ENCODE data around the gene DOCK3.
A peak's percentile ranks its signal among the peaks of the same experiment; 100 is the strongest.
"Not testable (repeated sequence)": the region's sequence is repeated elsewhere in the genome, so short reads cannot be mapped to it uniquely, and the experiment has no call there.

Gene DOCK3

DNA sequence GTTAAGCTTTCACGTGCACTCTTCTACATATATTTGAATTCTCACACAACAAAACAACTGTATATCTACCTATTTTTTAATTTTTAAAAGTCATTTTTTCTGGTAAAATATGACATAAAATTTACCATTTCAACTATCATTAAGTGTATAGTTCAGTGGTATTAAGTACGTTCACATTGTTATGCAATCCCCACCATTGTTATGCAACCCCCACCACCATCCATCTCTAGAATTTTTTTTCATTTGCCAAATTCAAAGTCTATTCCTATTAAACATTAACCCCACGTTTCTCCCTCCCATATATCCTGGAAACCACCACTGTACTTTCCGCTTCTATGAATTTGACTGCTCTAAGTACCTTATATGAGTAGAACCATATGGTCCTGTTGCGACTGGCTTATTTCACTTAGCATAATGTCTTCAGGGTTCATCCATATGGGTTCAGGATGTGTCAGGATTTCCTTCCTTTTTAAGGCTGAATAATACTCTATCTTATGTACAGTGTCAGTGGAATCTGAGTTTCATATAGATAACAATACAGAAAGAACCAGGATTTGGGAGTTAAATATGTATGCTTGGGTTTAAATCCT is 279.2 kb downstream of the DOCK3 start:
- TF ChIP-seq SNAI2 (CRISPR knock-in tag; IDR thresholded peaks at IDR 0.05) (no peak), ZNF565 (CRISPR knock-in tag; conservative IDR thresholded peaks at IDR 0.05; ENCODE audit: low read depth) (no peak), ARNTL (CRISPR knock-in tag; IDR thresholded peaks at IDR 0.05; ENCODE audit: borderline replicate concordance, low read depth) (no peak), BACH2 (CRISPR knock-in tag; IDR thresholded peaks at IDR 0.05; ENCODE audit: borderline replicate concordance) (no peak), ZC3H10 (CRISPR knock-in tag; IDR thresholded peaks at IDR 0.05) (no peak), OSR1 (CRISPR knock-in tag; IDR thresholded peaks at IDR 0.05) (no peak), ZFP30 (CRISPR knock-in tag; IDR thresholded peaks at IDR 0.05) (no peak), TOX (CRISPR knock-in tag; IDR thresholded peaks at IDR 0.05; ENCODE audit: borderline replicate concordance) (no peak)
- no peak for ATAC-seq

DNA sequence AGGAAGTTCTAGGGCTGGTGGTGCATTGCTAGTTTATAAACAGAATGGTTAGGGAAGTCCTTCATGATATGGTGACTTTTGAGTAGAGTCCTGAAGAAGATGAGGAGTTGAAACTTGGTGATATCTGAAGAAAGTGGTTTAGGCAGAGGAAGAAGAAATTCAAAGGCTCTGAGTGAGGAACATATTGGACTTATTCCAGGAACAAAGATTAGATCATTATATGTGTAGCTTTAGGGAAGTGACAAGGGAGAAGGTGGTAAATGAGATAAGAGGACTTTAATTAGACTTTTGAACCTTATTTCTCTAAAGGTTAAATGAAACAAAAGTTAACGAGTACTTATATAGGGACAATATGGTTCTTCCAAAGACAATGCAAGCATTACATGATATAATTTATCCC is 286.7 kb downstream of the DOCK3 start:
- ATAC-seq, result no peak
- TF ChIP-seq TOX (CRISPR knock-in tag; IDR thresholded peaks at IDR 0.05; ENCODE audit: borderline replicate concordance), result no peak
- TF ChIP-seq, protein P1, sequence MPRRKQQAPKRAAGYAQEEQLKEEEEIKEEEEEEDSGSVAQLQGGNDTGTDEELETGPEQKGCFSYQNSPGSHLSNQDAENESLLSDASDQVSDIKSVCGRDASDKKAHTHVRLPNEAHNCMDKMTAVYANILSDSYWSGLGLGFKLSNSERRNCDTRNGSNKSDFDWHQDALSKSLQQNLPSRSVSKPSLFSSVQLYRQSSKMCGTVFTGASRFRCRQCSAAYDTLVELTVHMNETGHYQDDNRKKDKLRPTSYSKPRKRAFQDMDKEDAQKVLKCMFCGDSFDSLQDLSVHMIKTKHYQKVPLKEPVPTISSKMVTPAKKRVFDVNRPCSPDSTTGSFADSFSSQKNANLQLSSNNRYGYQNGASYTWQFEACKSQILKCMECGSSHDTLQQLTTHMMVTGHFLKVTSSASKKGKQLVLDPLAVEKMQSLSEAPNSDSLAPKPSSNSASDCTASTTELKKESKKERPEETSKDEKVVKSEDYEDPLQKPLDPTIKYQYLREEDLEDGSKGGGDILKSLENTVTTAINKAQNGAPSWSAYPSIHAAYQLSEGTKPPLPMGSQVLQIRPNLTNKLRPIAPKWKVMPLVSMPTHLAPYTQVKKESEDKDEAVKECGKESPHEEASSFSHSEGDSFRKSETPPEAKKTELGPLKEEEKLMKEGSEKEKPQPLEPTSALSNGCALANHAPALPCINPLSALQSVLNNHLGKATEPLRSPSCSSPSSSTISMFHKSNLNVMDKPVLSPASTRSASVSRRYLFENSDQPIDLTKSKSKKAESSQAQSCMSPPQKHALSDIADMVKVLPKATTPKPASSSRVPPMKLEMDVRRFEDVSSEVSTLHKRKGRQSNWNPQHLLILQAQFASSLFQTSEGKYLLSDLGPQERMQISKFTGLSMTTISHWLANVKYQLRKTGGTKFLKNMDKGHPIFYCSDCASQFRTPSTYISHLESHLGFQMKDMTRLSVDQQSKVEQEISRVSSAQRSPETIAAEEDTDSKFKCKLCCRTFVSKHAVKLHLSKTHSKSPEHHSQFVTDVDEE (CRISPR knock-in tag; IDR thresholded peaks at IDR 0.05), result no peak

DNA sequence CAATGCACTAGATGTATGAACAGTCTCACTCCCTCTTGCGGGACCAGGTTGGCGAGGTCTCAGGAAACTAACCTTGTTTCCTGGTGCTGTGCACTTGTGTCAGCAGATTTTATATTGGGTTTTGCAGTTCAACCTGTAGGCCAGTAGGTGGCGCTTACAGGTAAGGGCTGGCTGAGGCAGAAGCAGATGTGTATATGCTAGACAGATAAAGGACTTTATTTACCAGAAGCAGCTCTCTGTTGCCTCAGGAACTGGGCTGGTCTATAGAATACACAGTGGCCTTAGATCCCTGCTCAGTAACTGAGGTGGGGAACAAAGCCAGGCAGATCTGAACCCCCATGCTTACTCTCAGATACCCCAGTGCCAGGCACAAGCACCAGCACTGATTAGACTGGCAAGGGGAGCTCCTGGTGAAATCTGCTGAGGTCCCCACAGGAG is 296.8 kb downstream of the DOCK3 start:
- TF ChIP-seq, protein P2, sequence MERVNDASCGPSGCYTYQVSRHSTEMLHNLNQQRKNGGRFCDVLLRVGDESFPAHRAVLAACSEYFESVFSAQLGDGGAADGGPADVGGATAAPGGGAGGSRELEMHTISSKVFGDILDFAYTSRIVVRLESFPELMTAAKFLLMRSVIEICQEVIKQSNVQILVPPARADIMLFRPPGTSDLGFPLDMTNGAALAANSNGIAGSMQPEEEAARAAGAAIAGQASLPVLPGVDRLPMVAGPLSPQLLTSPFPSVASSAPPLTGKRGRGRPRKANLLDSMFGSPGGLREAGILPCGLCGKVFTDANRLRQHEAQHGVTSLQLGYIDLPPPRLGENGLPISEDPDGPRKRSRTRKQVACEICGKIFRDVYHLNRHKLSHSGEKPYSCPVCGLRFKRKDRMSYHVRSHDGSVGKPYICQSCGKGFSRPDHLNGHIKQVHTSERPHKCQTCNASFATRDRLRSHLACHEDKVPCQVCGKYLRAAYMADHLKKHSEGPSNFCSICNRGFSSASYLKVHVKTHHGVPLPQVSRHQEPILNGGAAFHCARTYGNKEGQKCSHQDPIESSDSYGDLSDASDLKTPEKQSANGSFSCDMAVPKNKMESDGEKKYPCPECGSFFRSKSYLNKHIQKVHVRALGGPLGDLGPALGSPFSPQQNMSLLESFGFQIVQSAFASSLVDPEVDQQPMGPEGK (CRISPR knock-in tag; IDR thresholded peaks at IDR 0.05; ENCODE audit: borderline replicate concordance), result no peak
- TF ChIP-seq ESRRG (CRISPR knock-in tag; IDR thresholded peaks at IDR 0.05), result no peak
- TF ChIP-seq BACH2 (CRISPR knock-in tag; IDR thresholded peaks at IDR 0.05; ENCODE audit: borderline replicate concordance), result no peak
- TF ChIP-seq TCF4 (CRISPR knock-in tag; IDR thresholded peaks at IDR 0.05; ENCODE audit: borderline replicate concordance), result no peak
- TF ChIP-seq ZFP30 (CRISPR knock-in tag; IDR thresholded peaks at IDR 0.05), result no peak
- no peak for TF ChIP-seq TOX (CRISPR knock-in tag; IDR thresholded peaks at IDR 0.05; ENCODE audit: borderline replicate concordance)
- TF ChIP-seq CSDC2 (CRISPR knock-in tag; IDR thresholded peaks at IDR 0.05), result no peak
- TF ChIP-seq ZNF70 (CRISPR knock-in tag; IDR thresholded peaks at IDR 0.05), result no peak
- peak; percentile 88 for ATAC-seq

DNA sequence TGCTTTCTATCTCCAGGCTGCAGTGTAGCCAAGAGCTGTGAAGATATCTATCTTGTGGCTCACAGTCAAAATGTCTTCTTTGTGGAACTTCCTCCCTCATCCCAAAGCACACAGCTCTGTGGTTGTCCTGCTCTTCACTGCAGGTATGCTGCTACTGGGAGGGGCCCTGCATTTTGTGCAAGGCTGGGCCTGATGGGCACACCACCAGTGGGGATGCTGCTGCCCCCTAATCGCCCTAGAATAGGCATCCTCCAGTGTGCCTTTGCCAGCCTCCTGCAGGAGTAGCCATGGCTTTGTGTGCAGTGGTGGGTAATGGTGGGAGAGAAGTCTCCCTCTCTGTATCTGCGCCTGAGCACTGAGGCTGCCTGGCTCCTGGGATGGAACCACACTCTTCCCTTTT is 297.3 kb downstream of the DOCK3 start:
- TF ChIP-seq, protein P2 (CRISPR knock-in tag; IDR thresholded peaks at IDR 0.05; ENCODE audit: borderline replicate concordance), result no peak
- TF ChIP-seq ZNF565 (CRISPR knock-in tag; conservative IDR thresholded peaks at IDR 0.05; ENCODE audit: low read depth), result no peak
- no peak for ATAC-seq

DNA sequence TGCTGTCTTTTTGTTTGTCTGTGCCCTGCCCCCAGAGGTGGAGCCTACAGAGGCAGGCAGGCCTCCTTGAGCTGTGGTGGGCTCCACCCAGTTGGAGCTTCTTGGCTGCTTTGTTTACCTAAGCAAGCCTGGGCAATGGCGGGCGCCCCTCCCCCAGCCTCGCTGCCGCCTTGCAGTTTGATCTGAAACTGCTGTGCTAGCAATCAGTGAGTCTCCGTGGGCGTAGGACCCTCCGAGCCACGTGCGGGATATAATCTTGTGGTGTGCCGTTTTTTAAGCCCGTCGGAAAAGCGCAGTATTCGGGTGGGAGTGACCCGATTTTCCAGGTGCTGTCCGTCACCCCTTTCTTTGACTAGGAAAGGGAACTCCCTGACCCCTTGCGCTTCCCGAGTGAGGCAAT is 303.9 kb downstream of the DOCK3 start:
- not testable (repeated sequence) for ATAC-seq

DNA sequence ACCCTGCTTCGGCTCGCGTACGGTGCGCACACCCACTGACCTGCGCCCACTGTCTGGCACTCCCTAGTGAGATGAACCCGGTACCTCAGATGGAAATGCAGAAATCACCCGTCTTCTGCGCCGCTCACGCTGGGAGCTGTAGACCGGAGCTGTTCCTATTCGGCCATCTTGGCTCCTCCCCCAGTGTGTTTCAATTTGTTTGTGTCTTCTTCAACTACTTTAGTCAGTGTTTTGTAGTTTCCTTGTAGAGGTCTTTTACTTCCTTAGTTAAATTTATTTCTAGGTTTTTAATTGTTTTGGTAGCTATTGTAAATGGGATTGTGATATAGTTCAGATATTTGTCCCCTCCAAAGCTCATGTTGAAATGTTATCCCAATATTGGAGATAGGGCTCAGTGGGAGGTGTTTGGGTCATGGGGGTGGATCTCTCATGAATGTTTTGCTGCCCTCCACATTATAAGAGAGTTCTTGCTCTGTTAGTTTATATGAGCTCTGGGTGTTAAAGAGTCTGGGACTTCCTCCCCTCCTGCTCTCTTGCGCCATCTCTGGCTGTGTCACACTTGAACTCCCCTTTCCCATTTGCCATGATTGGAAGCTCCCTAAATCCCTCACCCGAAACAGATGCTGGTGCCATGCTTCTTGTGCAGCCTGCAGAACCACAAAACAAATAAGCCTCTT is 304.4 kb downstream of the DOCK3 start:
- no peak for ATAC-seq
- TF ChIP-seq TOX (CRISPR knock-in tag; IDR thresholded peaks at IDR 0.05; ENCODE audit: borderline replicate concordance) (no peak), BACH2 (CRISPR knock-in tag; IDR thresholded peaks at IDR 0.05; ENCODE audit: borderline replicate concordance) (no peak), CSDC2 (CRISPR knock-in tag; IDR thresholded peaks at IDR 0.05) (no peak), ARNTL (CRISPR knock-in tag; IDR thresholded peaks at IDR 0.05; ENCODE audit: borderline replicate concordance, low read depth) (no peak), RARB (CRISPR knock-in tag; IDR thresholded peaks at IDR 0.05) (no peak), GLIS3 (CRISPR knock-in tag; IDR thresholded peaks at IDR 0.05) (no peak), ZNF565 (CRISPR knock-in tag; conservative IDR thresholded peaks at IDR 0.05; ENCODE audit: low read depth) (no peak), ZFP30 (CRISPR knock-in tag; IDR thresholded peaks at IDR 0.05) (no peak)
- TF ChIP-seq, protein P3, sequence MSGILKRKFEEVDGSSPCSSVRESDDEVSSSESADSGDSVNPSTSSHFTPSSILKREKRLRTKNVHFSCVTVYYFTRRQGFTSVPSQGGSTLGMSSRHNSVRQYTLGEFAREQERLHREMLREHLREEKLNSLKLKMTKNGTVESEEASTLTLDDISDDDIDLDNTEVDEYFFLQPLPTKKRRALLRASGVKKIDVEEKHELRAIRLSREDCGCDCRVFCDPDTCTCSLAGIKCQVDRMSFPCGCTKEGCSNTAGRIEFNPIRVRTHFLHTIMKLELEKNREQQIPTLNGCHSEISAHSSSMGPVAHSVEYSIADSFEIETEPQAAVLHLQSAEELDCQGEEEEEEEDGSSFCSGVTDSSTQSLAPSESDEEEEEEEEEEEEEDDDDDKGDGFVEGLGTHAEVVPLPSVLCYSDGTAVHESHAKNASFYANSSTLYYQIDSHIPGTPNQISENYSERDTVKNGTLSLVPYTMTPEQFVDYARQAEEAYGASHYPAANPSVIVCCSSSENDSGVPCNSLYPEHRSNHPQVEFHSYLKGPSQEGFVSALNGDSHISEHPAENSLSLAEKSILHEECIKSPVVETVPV (CRISPR knock-in tag; IDR thresholded peaks at IDR 0.05), result no peak
- TF ChIP-seq, protein P1 (CRISPR knock-in tag; IDR thresholded peaks at IDR 0.05), result no peak
